Suprapubic skin (tissue), 4 donors: ENCODE measurements around the gene ANXA7. TPM values are rescaled to one million over a fixed set of nuclear protein-coding genes. Genes with fewer than 3 reads are reported as not detected.
"Not testable (repeated sequence)": the region's sequence is repeated elsewhere in the genome, so short reads cannot be mapped to it uniquely, and the experiment has no call there.

Experiments
- DNase-seq, 2 donors: peaks; one replicate each; pipeline ENCODE4 v3.0.0-alpha.2; 2019; ENCODE audit warnings: low spot score in 2 of 2
- H3K27ac ChIP-seq: fragments of 200-600 bp; sonication (generic); one replicate; pipeline ENCODE4 v1.5.1; 2019
- H3K27me3 ChIP-seq: fragments of 200-600 bp; sonication (generic); one replicate; pipeline ENCODE4 v1.5.1; 2019
- H3K36me3 ChIP-seq: fragments of 200-600 bp; sonication (generic); one replicate; pipeline ENCODE4 v1.5.1; 2019
- H3K4me1 ChIP-seq: fragments of 200-600 bp; sonication (generic); one replicate; pipeline ENCODE4 v1.5.1; 2019
- H3K4me3 ChIP-seq: fragments of 200-600 bp; sonication (generic); one replicate; pipeline ENCODE4 v1.5.1; 2019; ENCODE audit warnings: mild to moderate bottlenecking
- H3K9me3 ChIP-seq: fragments of 200-600 bp; sonication (generic); one replicate; pipeline ENCODE4 v1.5.1; 2019
- EP300 ChIP-seq: sonication (generic); formaldehyde crosslinking; IDR thresholded peaks from one replicate; pipeline ENCODE4 v1.6.1; 2017; ENCODE audit warnings: antibody characterized with exemption
- POLR2A ChIP-seq, 2 donors: fragments of 450-650 bp; IDR thresholded peaks; one replicate each; pipeline ENCODE4 v1.6.1; 2017; ENCODE audit warnings: antibody characterized with exemption in 2 of 2, mild to moderate bottlenecking in 2 of 2, moderate library complexity in 2 of 2
- POLR2AphosphoS5 ChIP-seq, 3 donors: sonication (generic); formaldehyde crosslinking; IDR thresholded peaks; one replicate each; pipeline ENCODE4 v1.6.1; 2017; ENCODE audit warnings: antibody characterized with exemption in 3 of 3
- WGBS: methylation state at CpG from one replicate; pipeline ENCODE4 v1.1.5; 2018; 5-methylcytosine and 5-hydroxymethylcytosine counted together
- total RNA-seq, 4 donors: library from RNA; depleted of rRNA; stranded (reverse); fragments of >200 nt; gene quantifications; one replicate each; pipeline ENCODE4 v1.1.0, GENCODE V29; 2016
- TF ChIP-seq, protein P1 (sequence below), 2 donors: fragments of 200-600 bp in 1 of 2; fragments of 450-650 bp in 1 of 2; sonication (generic) in 1 of 2; IDR thresholded peaks; one replicate each; pipeline ENCODE4 v1.5.1; 2016 to 2019; ENCODE audit warnings: antibody characterized with exemption in 2 of 2, mild to moderate bottlenecking in 1 of 2, moderate library complexity in 1 of 2

ANXA7 gene
- total RNA-seq, 4 donors from 2014 or later = 93.5 to 153 (median 100) TPM

DNA sequence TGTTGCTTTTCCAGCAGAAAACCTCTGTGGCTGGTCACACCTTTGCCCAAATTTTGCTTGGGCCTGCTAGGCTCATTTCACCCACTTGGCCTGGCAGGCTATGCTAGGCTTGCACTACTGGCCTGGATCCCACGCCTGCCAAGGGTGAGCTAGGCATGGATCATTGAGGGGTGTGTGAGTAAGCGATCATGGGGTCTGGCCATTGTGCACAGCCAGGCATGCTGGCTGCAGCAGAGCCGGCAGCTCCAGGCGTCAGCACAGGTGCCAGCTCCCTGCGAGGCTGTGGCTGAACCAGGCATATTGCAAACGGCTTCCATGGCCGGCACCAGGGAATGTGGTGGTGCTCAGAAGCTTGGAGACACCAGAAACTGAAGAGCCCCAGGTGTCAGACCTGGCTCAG, 74.4 kb downstream of the ANXA7 start:
- H3K36me3 ChIP-seq = peaks cover 3% of the 10 kb centered on the region
- H3K4me3 ChIP-seq = no peak overlapping the region
- no peaks in the 10 kb centered on the region for H3K4me1 ChIP-seq
- H3K9me3 ChIP-seq = no peaks in the 10 kb centered on the region
- TF ChIP-seq, protein P1, sequence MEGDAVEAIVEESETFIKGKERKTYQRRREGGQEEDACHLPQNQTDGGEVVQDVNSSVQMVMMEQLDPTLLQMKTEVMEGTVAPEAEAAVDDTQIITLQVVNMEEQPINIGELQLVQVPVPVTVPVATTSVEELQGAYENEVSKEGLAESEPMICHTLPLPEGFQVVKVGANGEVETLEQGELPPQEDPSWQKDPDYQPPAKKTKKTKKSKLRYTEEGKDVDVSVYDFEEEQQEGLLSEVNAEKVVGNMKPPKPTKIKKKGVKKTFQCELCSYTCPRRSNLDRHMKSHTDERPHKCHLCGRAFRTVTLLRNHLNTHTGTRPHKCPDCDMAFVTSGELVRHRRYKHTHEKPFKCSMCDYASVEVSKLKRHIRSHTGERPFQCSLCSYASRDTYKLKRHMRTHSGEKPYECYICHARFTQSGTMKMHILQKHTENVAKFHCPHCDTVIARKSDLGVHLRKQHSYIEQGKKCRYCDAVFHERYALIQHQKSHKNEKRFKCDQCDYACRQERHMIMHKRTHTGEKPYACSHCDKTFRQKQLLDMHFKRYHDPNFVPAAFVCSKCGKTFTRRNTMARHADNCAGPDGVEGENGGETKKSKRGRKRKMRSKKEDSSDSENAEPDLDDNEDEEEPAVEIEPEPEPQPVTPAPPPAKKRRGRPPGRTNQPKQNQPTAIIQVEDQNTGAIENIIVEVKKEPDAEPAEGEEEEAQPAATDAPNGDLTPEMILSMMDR (IDR thresholded peaks at IDR 0.05) = no peak
- no peak for TF ChIP-seq POLR2A (IDR thresholded peaks at IDR 0.05)
- no peak for TF ChIP-seq EP300
- TF ChIP-seq POLR2AphosphoS5 (IDR thresholded peaks at IDR 0.05) = no peak
- H3K27me3 ChIP-seq = no peaks in the 10 kb centered on the region
- WGBS = 91% methylated on average over 7 of the region's 7 CpGs
- no peak for DNase-seq
- H3K27ac ChIP-seq = no peak overlapping the region

DNA sequence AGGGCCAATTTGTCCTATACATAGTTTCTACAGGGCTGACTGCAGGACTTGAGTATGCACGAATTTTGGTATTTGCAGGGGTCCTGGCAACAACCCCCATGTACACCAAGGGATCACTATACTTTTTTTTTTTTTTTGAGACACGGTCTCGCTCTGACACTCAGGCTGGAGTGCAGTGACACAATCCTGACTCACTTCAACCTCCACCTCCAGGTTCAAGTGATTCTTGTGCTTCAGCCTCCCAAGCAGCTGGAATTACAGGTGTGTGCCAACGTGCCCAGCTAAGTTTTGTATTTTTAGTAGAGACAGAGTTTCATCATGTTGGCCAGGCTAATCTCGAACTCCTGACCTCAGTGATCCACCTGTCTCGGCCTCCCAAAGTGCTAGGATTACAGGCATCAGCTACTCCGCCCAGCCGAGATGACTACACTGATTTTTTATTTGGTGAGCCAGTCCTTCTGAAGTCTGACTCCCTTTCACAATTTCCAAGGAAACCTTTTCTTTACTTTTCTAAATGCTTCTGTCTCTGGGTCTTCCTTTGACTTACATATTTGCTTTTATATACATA, 75.0 kb downstream of the ANXA7 start:
- Histone ChIP-seq H3K9me3 (no peaks in the 10 kb centered on the region), H3K27ac (no peak overlapping the region), H3K4me1 (no peaks in the 10 kb centered on the region), H3K4me3 (no peak overlapping the region), H3K36me3 (peaks cover 3% of the 10 kb centered on the region), H3K27me3 (no peaks in the 10 kb centered on the region)
- 93% methylated on average over 8 of the region's 8 CpGs for WGBS
- TF ChIP-seq POLR2AphosphoS5 (IDR thresholded peaks at IDR 0.05) (no peak), EP300 (no peak), POLR2A (IDR thresholded peaks at IDR 0.05) (no peak)
- TF ChIP-seq, protein P1 (IDR thresholded peaks at IDR 0.05) = no peak
- DNase-seq = no peak

DNA sequence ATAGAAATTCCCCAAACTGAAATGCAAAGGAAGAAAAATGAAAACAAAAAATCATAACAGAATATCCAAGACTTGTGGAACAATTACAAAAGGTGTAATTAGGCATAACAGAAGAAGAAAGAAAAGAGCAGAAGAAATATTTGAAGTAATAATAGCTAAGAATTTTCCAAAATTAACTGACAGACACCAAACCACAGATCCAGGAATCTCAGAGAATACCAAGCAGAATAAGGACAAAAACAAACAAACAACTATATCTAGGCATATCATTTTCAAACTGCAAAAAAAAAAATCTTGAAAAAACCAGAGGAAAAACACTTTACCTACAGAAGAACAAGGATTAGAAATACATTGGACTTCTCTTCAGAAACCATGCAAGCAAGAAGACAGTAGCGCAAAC, 80.7 kb downstream of the ANXA7 start:
- H3K9me3 ChIP-seq = no peaks in the 10 kb centered on the region
- no peaks in the 10 kb centered on the region for H3K36me3 ChIP-seq
- no peak overlapping the region for H3K4me3 ChIP-seq
- DNase-seq = no peak
- H3K27ac ChIP-seq = no peak overlapping the region
- H3K4me1 ChIP-seq = no peaks in the 10 kb centered on the region
- no peaks in the 10 kb centered on the region for H3K27me3 ChIP-seq
- TF ChIP-seq POLR2A (IDR thresholded peaks at IDR 0.05) = no peak
- TF ChIP-seq, protein P1 (IDR thresholded peaks at IDR 0.05) = no peak
- no peak for TF ChIP-seq EP300
- no peak for TF ChIP-seq POLR2AphosphoS5 (IDR thresholded peaks at IDR 0.05)
- 100% methylated on average over 1 of the region's 1 CpG for WGBS

DNA sequence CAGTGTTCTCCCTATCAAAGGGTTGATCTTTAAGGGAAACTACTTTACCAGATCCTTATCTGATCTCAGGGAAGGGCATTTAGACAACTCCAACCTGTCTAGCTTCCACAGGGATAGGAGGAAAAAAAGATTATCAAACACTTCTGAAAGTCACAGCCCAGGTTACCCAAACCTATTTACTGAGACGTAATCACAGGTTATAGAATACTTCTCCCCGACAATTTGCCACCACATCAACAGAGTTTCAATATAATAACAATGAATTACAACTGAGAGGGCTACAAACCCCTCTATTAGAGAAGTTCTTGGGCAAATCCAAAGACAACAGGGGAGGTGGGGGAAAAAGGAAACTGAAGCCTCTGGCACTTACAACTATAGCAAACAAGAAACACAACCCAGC, 81.5 kb downstream of the ANXA7 start:
- Histone ChIP-seq H3K4me3 (no peak overlapping the region), H3K4me1 (no peaks in the 10 kb centered on the region), H3K36me3 (no peaks in the 10 kb centered on the region), H3K27ac (no peak overlapping the region), H3K9me3 (no peaks in the 10 kb centered on the region), H3K27me3 (no peaks in the 10 kb centered on the region)
- WGBS = 83% methylated on average over 2 of the region's 2 CpGs
- no peak for DNase-seq
- TF ChIP-seq, protein P1 (IDR thresholded peaks at IDR 0.05) = no peak
- TF ChIP-seq EP300 (no peak), POLR2A (IDR thresholded peaks at IDR 0.05) (no peak), POLR2AphosphoS5 (IDR thresholded peaks at IDR 0.05) (no peak)

DNA sequence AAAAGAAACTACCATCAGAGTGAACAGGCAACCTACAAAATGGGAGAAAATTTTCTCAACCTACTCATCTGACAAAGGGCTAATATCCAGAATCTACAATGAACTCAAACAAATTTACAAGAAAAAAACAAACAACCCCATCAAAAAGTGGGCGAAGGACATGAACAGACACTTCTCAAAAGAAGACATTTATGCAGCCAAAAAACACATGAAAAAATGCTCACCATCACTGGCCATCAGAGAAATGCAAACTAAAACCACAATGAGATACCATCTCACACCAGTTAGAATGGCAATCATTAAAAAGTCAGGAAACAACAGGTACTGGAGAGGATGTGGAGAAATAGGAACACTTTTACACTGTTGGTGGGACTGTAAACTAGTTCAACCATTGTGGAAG, 85.3 kb downstream of the ANXA7 start:
- not testable (repeated sequence) for H3K4me1 ChIP-seq, H3K9me3 ChIP-seq, H3K4me3 ChIP-seq, H3K27me3 ChIP-seq, H3K36me3 ChIP-seq, DNase-seq, H3K27ac ChIP-seq
- no CpG with 5 or more reads among the region's 1 CpG for WGBS

DNA sequence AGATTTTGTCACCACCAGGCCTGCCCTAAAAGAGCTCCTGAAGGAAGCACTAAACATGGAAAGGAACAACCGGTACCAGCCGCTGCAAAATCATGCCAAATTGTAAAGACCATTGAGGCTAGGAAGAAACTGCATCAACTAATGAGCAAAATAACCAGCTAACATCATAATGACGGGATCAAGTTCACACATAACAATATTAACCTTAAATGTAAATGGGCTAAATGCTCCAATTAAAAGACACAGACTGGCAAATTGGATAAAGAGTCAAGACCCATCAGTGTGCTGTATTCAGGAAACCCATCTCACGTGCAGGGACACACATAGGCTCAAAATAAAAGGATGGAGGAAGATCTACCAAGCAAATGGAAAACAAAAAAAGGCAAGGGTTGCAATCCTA, 88.6 kb downstream of the ANXA7 start:
- H3K9me3 ChIP-seq, H3K4me3 ChIP-seq, DNase-seq, H3K36me3 ChIP-seq, H3K27ac ChIP-seq, H3K4me1 ChIP-seq, H3K27me3 ChIP-seq: not testable (repeated sequence)
- WGBS = 91% methylated on average over 3 of the region's 4 CpGs

Other genes starting within 250 kb of the ANXA7 start
- 10 to 100 TPM; 32.5 to 43.9 (median 35.1) TPM for gene ECD, start 246.1 kb downstream of the ANXA7 start, total RNA-seq
- gene FAM149B1, start 245.9 kb downstream of the ANXA7 start, total RNA-seq = 10 to 100 TPM; 11.0 to 18.9 (median 15.8) TPM
- 10 to 100 TPM; 15.1 to 22.0 (median 19.6) TPM for gene DNAJC9, start 166.8 kb downstream of the ANXA7 start, total RNA-seq
- 10 to 100 TPM; 30.3 to 50.3 (median 43.8) TPM for gene MRPS16, start 161.4 kb downstream of the ANXA7 start, total RNA-seq
- 10 to 100 TPM in 1 of 4 donors, 1 to 10 TPM in 3; 2.6 to 12.9 (median 4.3) TPM for gene CFAP70, start 55.2 kb downstream of the ANXA7 start, total RNA-seq
- 1 to 10 TPM; 1.9 to 6.4 (median 2.1) TPM for gene MSS51, start 19.5 kb upstream of the ANXA7 start, total RNA-seq
- gene PPP3CB, start 82.0 kb upstream of the ANXA7 start, total RNA-seq = 10 to 100 TPM; 24.9 to 45.4 (median 30.5) TPM
- 100 to 1,000 TPM in 1 of 4 donors, 10 to 100 TPM in 3; 52.2 to 110 (median 79.5) TPM for gene USP54, start 177.3 kb upstream of the ANXA7 start, total RNA-seq
- 1 to 10 TPM in 1 of 4 donors, under 1 TPM in 1, not detected in 2; 0.73 to 1.3 TPM for gene MYOZ1, start 227.4 kb upstream of the ANXA7 start, total RNA-seq
- gene SYNPO2L, start 242.0 kb upstream of the ANXA7 start, total RNA-seq = not detected